Suprapubic skin (tissue), 4 donors: ENCODE measurements around the gene GET4. TPM values are rescaled to one million over a fixed set of nuclear protein-coding genes. Genes with fewer than 3 reads are reported as not detected.

Experiments used
- DNase-seq, 2 donors: peaks; one replicate each; pipeline ENCODE4 v3.0.0-alpha.2; 2019; ENCODE audit warnings: low spot score in 2 of 2
- H3K27ac ChIP-seq: fragments of 200-600 bp; sonication (generic); one replicate; pipeline ENCODE4 v1.5.1; 2019
- H3K27me3 ChIP-seq: fragments of 200-600 bp; sonication (generic); one replicate; pipeline ENCODE4 v1.5.1; 2019
- H3K36me3 ChIP-seq: fragments of 200-600 bp; sonication (generic); one replicate; pipeline ENCODE4 v1.5.1; 2019
- H3K4me1 ChIP-seq: fragments of 200-600 bp; sonication (generic); one replicate; pipeline ENCODE4 v1.5.1; 2019
- H3K4me3 ChIP-seq: fragments of 200-600 bp; sonication (generic); one replicate; pipeline ENCODE4 v1.5.1; 2019; ENCODE audit warnings: mild to moderate bottlenecking
- H3K9me3 ChIP-seq: fragments of 200-600 bp; sonication (generic); one replicate; pipeline ENCODE4 v1.5.1; 2019
- CTCF ChIP-seq, 2 donors: fragments of 200-600 bp in 1 of 2; fragments of 450-650 bp in 1 of 2; sonication (generic) in 1 of 2; IDR thresholded peaks; one replicate each; pipeline ENCODE4 v1.5.1; 2016 to 2019; ENCODE audit warnings: antibody characterized with exemption in 2 of 2, mild to moderate bottlenecking in 1 of 2, moderate library complexity in 1 of 2
- EP300 ChIP-seq: sonication (generic); formaldehyde crosslinking; IDR thresholded peaks from one replicate; pipeline ENCODE4 v1.6.1; 2017; ENCODE audit warnings: antibody characterized with exemption
- POLR2A ChIP-seq, 2 donors: fragments of 450-650 bp; IDR thresholded peaks; one replicate each; pipeline ENCODE4 v1.6.1; 2017; ENCODE audit warnings: antibody characterized with exemption in 2 of 2, mild to moderate bottlenecking in 2 of 2, moderate library complexity in 2 of 2
- POLR2AphosphoS5 ChIP-seq, 3 donors: sonication (generic); formaldehyde crosslinking; IDR thresholded peaks; one replicate each; pipeline ENCODE4 v1.6.1; 2017; ENCODE audit warnings: antibody characterized with exemption in 3 of 3
- WGBS: methylation state at CpG from one replicate; pipeline ENCODE4 v1.1.5; 2018; 5-methylcytosine and 5-hydroxymethylcytosine counted together
- total RNA-seq, 4 donors: library from RNA; depleted of rRNA; stranded (reverse); fragments of >200 nt; gene quantifications; one replicate each; pipeline ENCODE4 v1.1.0, GENCODE V29; 2016

GET4 gene
- total RNA-seq, 4 donors from 2014 or later = 27.7 to 58.2 (median 47.8) TPM

GRCh38 chr7:835485-836401, 40.6 kb upstream of the GET4 start:
- Histone ChIP-seq H3K27me3 (no peaks in the 10 kb centered on the region), H3K27ac (peak overlapping the region; percentile 85), H3K4me1 (peaks cover 70% of the 10 kb centered on the region), H3K36me3 (peaks cover 18% of the 10 kb centered on the region), H3K9me3 (no peaks in the 10 kb centered on the region), H3K4me3 (peak overlapping the region; percentile 8)
- no peak for TF ChIP-seq EP300
- WGBS = 49% methylated on average over 27 of the region's 27 CpGs
- no peak for DNase-seq

DNA sequence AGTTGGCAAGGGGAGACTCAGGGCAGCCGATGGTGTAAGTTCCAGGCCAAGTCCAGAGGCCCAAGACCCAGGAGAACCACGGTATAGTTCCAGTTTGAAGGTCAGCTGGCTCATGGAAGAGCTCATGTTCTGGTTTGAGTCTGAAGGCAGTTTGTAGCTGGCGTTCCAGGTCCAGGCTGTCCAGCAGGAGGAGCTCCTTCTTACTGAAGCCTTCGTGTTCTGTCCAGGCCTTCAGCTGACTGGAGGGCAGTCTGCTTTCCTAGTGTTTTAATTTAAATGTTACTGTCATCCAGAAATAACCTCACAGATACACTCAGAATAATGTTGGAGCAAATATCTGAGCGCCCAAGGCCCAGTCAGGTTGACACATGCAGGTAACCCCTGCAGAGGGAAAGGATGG, 39.9 kb upstream of the GET4 start:
- Histone ChIP-seq H3K36me3 (peaks cover 20% of the 10 kb centered on the region), H3K9me3 (no peaks in the 10 kb centered on the region), H3K27me3 (no peaks in the 10 kb centered on the region), H3K4me3 (no peak overlapping the region), H3K4me1 (peaks cover 63% of the 10 kb centered on the region), H3K27ac (peak overlapping the region; percentile 85)
- DNase-seq = no peak
- WGBS = 33% methylated on average over 5 of the region's 5 CpGs
- TF ChIP-seq EP300 (no peak), CTCF (IDR thresholded peaks at IDR 0.05) (peak in 1 of 2 donors; percentile 24)

GRCh38 chr7:837001-837400, 39.4 kb upstream of the GET4 start:
- Histone ChIP-seq H3K27ac (peak overlapping the region; percentile 85), H3K4me1 (peaks cover 61% of the 10 kb centered on the region), H3K27me3 (no peaks in the 10 kb centered on the region), H3K36me3 (peaks cover 23% of the 10 kb centered on the region), H3K4me3 (no peak overlapping the region), H3K9me3 (no peaks in the 10 kb centered on the region)
- 82% methylated on average over 19 of the region's 19 CpGs for WGBS
- TF ChIP-seq POLR2A (IDR thresholded peaks at IDR 0.05) (no peak), POLR2AphosphoS5 (IDR thresholded peaks at IDR 0.05) (no peak), CTCF (IDR thresholded peaks at IDR 0.05) (no peak), EP300 (no peak)
- DNase-seq = no peak

- H3K4me1 ChIP-seq = peaks cover 35% of the 10 kb centered on the region
- no peaks in the 10 kb centered on the region for H3K27me3 ChIP-seq
- TF ChIP-seq POLR2AphosphoS5 (IDR thresholded peaks at IDR 0.05) (no peak), CTCF (IDR thresholded peaks at IDR 0.05) (no peak), POLR2A (IDR thresholded peaks at IDR 0.05) (no peak), EP300 (no peak)
- H3K36me3 ChIP-seq = peaks cover 52% of the 10 kb centered on the region
- H3K27ac ChIP-seq = no peak overlapping the region
- no peaks in the 10 kb centered on the region for H3K9me3 ChIP-seq
- no peak for DNase-seq
- no peak overlapping the region for H3K4me3 ChIP-seq
- 92% methylated on average over 24 of the region's 24 CpGs for WGBS
Observed at GRCh38 chr7:840001-840600, 36.3 kb upstream of the GET4 start.

- no peak for DNase-seq
- no peak overlapping the region for H3K4me3 ChIP-seq
- no peaks in the 10 kb centered on the region for H3K27me3 ChIP-seq
- H3K27ac ChIP-seq = peak overlapping the region; percentile 39
- H3K36me3 ChIP-seq = peaks cover 59% of the 10 kb centered on the region
- TF ChIP-seq POLR2A (IDR thresholded peaks at IDR 0.05) (no peak), POLR2AphosphoS5 (IDR thresholded peaks at IDR 0.05) (no peak), CTCF (IDR thresholded peaks at IDR 0.05) (no peak), EP300 (no peak)
- H3K9me3 ChIP-seq = no peaks in the 10 kb centered on the region
- 66% methylated on average over 14 of the region's 16 CpGs for WGBS
- peaks cover 17% of the 10 kb centered on the region for H3K4me1 ChIP-seq
Observed at GRCh38 chr7:841943-842342, 34.4 kb upstream of the GET4 start.
